ENCODE results near the gene SH2D3A.

GRCh38 chr19:6745965-6746364 is 21.3 kb downstream of the SH2D3A start:
- TF ChIP-seq CTCF (IDR thresholded peaks at IDR 0.05; ENCODE audit: poor library complexity) = no peak
- no peak for TF ChIP-seq EZH2 (IDR thresholded peaks at IDR 0.05; ENCODE audit: borderline replicate concordance)

Measured in hepatocyte (in vitro differentiated cells).